Measurements from ENCODE around the gene RBM33. TPM values are rescaled to one million over a fixed set of nuclear protein-coding genes. Genes with fewer than 3 reads are reported as not detected.

The RBM33 gene
- total and polyA plus RNA-seq, 10 of the 15 experiments (the other 5 are each of a cell fraction or from before 2014, with no cell fraction given) = 4.7 to 67.2 (median 24.3) TPM

DNA sequence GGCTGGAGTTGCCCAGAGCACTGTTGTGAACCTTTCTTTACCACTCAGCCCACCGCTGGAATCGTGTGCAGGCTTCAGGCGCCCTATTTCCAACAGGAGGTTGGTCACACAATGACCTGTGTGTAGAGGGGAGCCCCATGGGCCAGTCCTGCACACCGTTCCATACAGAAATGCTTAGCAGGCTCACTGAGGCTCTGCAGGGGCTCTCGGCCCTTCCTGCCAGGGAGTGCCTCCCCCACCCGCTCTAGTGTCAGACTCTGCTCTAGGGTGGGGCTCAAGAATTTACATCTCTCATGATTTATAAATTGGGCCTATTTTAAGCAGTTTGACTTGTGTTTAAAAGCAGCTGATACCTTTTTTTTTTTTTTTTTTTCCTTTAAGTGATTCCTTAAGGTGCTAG lies 125.8 kb downstream of the RBM33 start (continued):
- no peak for TF ChIP-seq TARDBP (IDR thresholded peaks at IDR 0.05; ENCODE audit: borderline replicate concordance)
- no peak for TF ChIP-seq SIN3A (IDR thresholded peaks at IDR 0.05; ENCODE audit: low read depth, low read length)
- TF ChIP-seq MYC (IDR thresholded peaks at IDR 0.05; ENCODE audit: insufficient read depth, insufficient read length, insufficient replicate concordance, low read length, severe bottlenecking) = no peak

DNA sequence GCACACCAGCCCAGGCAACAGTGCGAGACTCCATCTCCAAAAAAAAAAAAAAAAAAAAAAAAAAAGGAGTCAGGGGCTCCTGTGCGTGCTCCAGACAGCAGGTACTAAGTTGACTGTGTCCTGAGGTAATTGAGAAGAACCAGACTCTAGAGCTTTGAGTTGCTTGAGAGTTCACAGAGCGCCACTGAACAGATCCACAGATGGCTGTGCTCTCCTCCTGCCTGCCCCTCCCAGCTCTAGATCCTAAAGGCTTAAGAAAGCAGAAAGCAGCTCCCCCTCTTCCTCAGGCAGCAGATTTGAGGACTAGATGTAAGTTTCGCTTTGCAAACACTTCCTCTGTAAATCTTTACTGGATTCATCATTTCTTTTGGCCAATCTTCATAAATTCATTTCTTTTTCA lies 129.1 kb downstream of the RBM33 start:
- Histone ChIP-seq H3K9me3 (replicated peaks; ENCODE audit: control insufficient read depth, insufficient read depth, low read length) (no peaks in the 10 kb centered on the region), H3K27me3 (replicated peaks in 1 of 2; ENCODE audit: control insufficient read depth in 2 of 2, insufficient read depth in 2 of 2, low read length in 1 of 2) (no peaks in the 10 kb centered on the region), H3K27ac (ENCODE audit: control insufficient read depth, insufficient read depth) (no peak overlapping the region), H4K20me1 (ENCODE audit: control insufficient read depth, insufficient read depth) (no peaks in the 10 kb centered on the region; the same call in 1 of the 2 replicates), H3K4me2 (ENCODE audit: control insufficient read depth, insufficient read depth) (no peak overlapping the region), H3K4me3 (no peak overlapping the region), H3K9ac (ENCODE audit: control insufficient read depth, insufficient read depth, low read length) (no peak overlapping the region), H3K4me1 (ENCODE audit: control insufficient read depth, insufficient read depth, low read length) (no peaks in the 10 kb centered on the region), H2AFZ (ENCODE audit: control insufficient read depth, low read depth, low read length) (no peak overlapping the region), H3K36me3 (ENCODE audit: control insufficient read depth in 2 of 2, insufficient read depth in 2 of 2, low read length in 1 of 2) (peaks cover 19 to 60% of the 10 kb centered on the region in 2 experiments), H3K79me2 (ENCODE audit: control insufficient read depth, insufficient read depth, low read length) (no peaks in the 10 kb centered on the region)
- in situ Hi-C loops (cut with MboI) = loop anchor here (25.0 kb wide), 1 partner anchor 386 kb away; no protein-coding TSS in a partner anchor
- no peak for TF ChIP-seq IRF4 (IDR thresholded peaks at IDR 0.05; ENCODE audit: low read depth, low read length)
- no peak for TF ChIP-seq HDGF (IDR thresholded peaks at IDR 0.05)
- ChIA-PET SMC1A (ENCODE audit: uncharacterized antibody, unreplicated experiment) (interaction anchor here (1.3 kb wide), 1 partner anchor 180 kb away, joined by 4 read pairs; no protein-coding TSS in a partner anchor), CTCF (interaction anchor here (2.0 kb wide), 1 partner anchor 175 kb away, joined by 8 read pairs; no protein-coding TSS in a partner anchor), POLR2A (no interaction called here), RAD21 (ENCODE audit: unreplicated experiment) (no interaction called here)
- no peak for FAIRE-seq
- no TSS peak for BruUV-seq (replicated peaks)
- ATAC-seq = no peak
- 94% methylated on average over 4 of the region's 4 CpGs for WGBS (ENCODE audit: insufficient coverage, insufficient replicate concordance, low lambda C conversion rate, missing lambda C conversion rate)
- DNase-seq (ENCODE audit: low read depth, low spot score) = no peak
- intact Hi-C loops (cut with micrococcal nuclease; ENCODE audit: unreplicated experiment) = no loop called here

DNA sequence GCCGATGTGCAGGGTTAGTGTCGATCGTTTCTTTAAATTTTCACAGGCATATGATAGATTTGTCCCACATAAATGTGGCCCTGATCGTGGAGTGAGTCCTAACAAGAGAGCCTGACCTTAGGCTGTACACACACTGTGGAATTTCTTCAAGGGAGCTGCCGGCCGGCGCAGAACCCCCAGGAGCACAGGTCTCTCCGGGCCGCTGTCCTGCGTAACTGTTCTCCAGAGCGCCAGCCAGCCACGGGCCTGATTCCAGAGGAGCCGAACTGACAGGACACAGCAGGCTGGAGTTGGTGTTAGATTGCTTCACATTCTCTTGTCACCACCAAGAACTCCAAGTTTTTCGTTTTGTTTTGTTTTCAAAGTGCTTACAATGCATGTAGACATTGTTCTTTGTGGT lies 130.5 kb downstream of the RBM33 start:
- H2AFZ ChIP-seq (ENCODE audit: control insufficient read depth, low read depth, low read length) = no peak overlapping the region
- H3K27ac ChIP-seq (ENCODE audit: control insufficient read depth, insufficient read depth) = no peak overlapping the region
- BruUV-seq (replicated peaks) = no TSS peak
- no peaks in the 10 kb centered on the region for H3K9me3 ChIP-seq (replicated peaks; ENCODE audit: control insufficient read depth, insufficient read depth, low read length)
- H3K4me3 ChIP-seq = no peak overlapping the region
- no peak for ATAC-seq
- no peaks in the 10 kb centered on the region for H3K27me3 ChIP-seq (replicated peaks in 1 of 2; ENCODE audit: control insufficient read depth in 2 of 2, insufficient read depth in 2 of 2, low read length in 1 of 2)
- DNase-seq (ENCODE audit: low read depth, low spot score) = no peak
- ChIA-PET POLR2A (no interaction called here), SMC1A (ENCODE audit: uncharacterized antibody, unreplicated experiment) (no interaction called here), CTCF (interaction anchor here (0.6 to 1.0 kb wide), 2 partner anchors 40 to 1601 kb away, joined by 3 to 4 read pairs; no protein-coding TSS in a partner anchor), RAD21 (ENCODE audit: unreplicated experiment) (no interaction called here)
- peaks cover 2% of the 10 kb centered on the region; the same call in 1 of the 2 replicates for H4K20me1 ChIP-seq (ENCODE audit: control insufficient read depth, insufficient read depth)
- H3K36me3 ChIP-seq (ENCODE audit: control insufficient read depth in 2 of 2, insufficient read depth in 2 of 2, low read length in 1 of 2) = peaks cover 14 to 53% of the 10 kb centered on the region in 2 experiments
- intact Hi-C loops (cut with micrococcal nuclease; ENCODE audit: unreplicated experiment) = no loop called here
- H3K4me2 ChIP-seq (ENCODE audit: control insufficient read depth, insufficient read depth) = no peak overlapping the region
- H3K4me1 ChIP-seq (ENCODE audit: control insufficient read depth, insufficient read depth, low read length) = no peaks in the 10 kb centered on the region
- over 99% methylated on average over 14 of the region's 14 CpGs for WGBS (ENCODE audit: insufficient coverage, insufficient replicate concordance, low lambda C conversion rate, missing lambda C conversion rate)
- H3K9ac ChIP-seq (ENCODE audit: control insufficient read depth, insufficient read depth, low read length) = no peak overlapping the region
- no peaks in the 10 kb centered on the region for H3K79me2 ChIP-seq (ENCODE audit: control insufficient read depth, insufficient read depth, low read length)
- in situ Hi-C loops (cut with MboI) = loop anchor here (25.0 kb wide), 1 partner anchor 388 kb away; no protein-coding TSS in a partner anchor
- no peak for FAIRE-seq
- TF ChIP-seq, protein P1, sequence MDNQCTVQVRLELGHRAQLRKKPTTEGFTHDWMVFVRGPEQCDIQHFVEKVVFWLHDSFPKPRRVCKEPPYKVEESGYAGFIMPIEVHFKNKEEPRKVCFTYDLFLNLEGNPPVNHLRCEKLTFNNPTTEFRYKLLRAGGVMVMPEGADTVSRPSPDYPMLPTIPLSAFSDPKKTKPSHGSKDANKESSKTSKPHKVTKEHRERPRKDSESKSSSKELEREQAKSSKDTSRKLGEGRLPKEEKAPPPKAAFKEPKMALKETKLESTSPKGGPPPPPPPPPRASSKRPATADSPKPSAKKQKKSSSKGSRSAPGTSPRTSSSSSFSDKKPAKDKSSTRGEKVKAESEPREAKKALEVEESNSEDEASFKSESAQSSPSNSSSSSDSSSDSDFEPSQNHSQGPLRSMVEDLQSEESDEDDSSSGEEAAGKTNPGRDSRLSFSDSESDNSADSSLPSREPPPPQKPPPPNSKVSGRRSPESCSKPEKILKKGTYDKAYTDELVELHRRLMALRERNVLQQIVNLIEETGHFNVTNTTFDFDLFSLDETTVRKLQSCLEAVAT (IDR thresholded peaks at IDR 0.05) = no peak
- TF ChIP-seq ETV6 (conservative IDR thresholded peaks at IDR 0.05 in 1 of 2, IDR thresholded peaks at IDR 0.05 in 1 of 2; ENCODE audit: borderline replicate concordance in 1 of 2, low read depth in 1 of 2) (no peak), SMAD5 (IDR thresholded peaks at IDR 0.05; ENCODE audit: low read depth) (no peak), MYB (IDR thresholded peaks at IDR 0.05; ENCODE audit: borderline replicate concordance, low read depth, low read length) (no peak), NFIC (IDR thresholded peaks at IDR 0.05; ENCODE audit: low read depth, low read length) (no peak), RB1 (IDR thresholded peaks at IDR 0.05; ENCODE audit: borderline replicate concordance) (no peak), NFYB (IDR thresholded peaks at IDR 0.05; ENCODE audit: insufficient read depth, low read depth, low read length) (no peak)
- TF ChIP-seq, protein P2, sequence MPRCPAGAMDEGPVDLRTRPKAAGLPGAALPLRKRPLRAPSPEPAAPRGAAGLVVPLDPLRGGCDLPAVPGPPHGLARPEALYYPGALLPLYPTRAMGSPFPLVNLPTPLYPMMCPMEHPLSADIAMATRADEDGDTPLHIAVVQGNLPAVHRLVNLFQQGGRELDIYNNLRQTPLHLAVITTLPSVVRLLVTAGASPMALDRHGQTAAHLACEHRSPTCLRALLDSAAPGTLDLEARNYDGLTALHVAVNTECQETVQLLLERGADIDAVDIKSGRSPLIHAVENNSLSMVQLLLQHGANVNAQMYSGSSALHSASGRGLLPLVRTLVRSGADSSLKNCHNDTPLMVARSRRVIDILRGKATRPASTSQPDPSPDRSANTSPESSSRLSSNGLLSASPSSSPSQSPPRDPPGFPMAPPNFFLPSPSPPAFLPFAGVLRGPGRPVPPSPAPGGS (IDR thresholded peaks at IDR 0.05; ENCODE audit: borderline replicate concordance, insufficient read depth, low read depth, low read length, poor library complexity, severe bottlenecking) = no peak
